ENCODE measurements around the gene LIN52. TPM values are rescaled to one million over a fixed set of nuclear protein-coding genes. Genes with fewer than 3 reads are reported as not detected.

Gene LIN52
- polyA plus RNA-seq, 4 donors = 6.1 to 22.1 (median 11.1) TPM

DNA sequence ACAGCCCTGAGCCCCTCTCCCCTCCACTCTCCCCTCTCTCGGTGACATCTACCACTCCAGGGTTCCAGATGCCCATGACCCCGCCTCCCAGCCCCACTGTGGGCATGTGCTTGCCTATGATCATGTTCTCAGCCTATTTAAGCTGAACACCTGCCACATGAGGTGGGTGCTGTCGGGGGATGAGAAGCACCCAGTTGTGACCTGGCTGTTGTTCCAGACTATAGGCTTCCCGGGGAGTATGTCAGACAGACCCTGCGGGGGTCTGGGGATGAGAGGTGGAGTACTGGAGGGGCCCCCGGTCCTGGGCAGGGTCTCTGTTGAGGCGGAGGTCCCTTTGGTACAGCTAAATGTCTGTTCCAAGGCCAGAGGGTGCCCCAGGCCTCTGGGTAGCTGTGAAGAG, 160.5 kb downstream of the LIN52 start:
- FAIRE-seq = no peak
- WGBS, 3 donors = 46 to 72% (median 60%) methylated on average over 7 of the region's 7 CpGs

DNA sequence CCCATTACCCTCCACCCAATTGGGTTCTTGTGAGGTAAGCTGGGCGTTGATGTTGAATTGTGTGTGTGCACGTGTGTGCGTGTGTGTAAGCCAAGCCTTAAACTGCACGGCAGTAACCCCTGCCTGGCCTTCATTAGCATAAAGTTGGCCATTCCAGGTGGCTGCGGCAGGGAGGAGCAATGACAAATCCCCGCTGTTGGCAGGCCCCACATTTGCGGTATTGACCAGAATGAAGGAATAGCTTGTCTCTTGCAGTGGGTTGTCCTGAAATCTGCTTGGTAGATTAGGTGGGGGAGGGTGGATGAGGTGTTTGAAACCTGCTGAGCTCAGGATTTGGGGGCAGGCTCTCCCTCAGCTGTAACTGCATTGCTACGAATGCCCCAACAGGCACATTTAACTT, 161.8 kb downstream of the LIN52 start:
- Histone ChIP-seq H3K4me3 (ENCODE audit: low read depth in 1 of 3, low read length in 3 of 3) (no peak overlapping the region), H3K27me3 (ENCODE audit: control insufficient read depth in 3 of 3, insufficient read depth in 3 of 3, low read length in 3 of 3) (peaks cover 0 to 80% (median 33%) of the 10 kb centered on the region in 3 donors), H3K4me1 (ENCODE audit: control insufficient read depth in 3 of 3, insufficient read depth in 2 of 3, low read depth in 1 of 3, low read length in 2 of 3) (no peaks in the 10 kb centered on the region), H3K9me3 (ENCODE audit: control insufficient read depth in 2 of 2, insufficient read depth in 1 of 2, low read depth in 1 of 2, low read length in 1 of 2) (no peaks in the 10 kb centered on the region), H3K36me3 (ENCODE audit: control insufficient read depth in 3 of 3, insufficient read depth in 2 of 3, low read depth in 1 of 3, low read length in 3 of 3) (no peaks in the 10 kb centered on the region), H3K27ac (ENCODE audit: low read depth in 1 of 3, low read length in 2 of 3) (no peak overlapping the region)
- no peak for DNase-seq
- WGBS, 3 donors = 50 to 71% (median 64%) methylated on average over 8 of the region's 8 CpGs
- no peak for FAIRE-seq

More for the DNA sequence above, 160.5 kb downstream of the LIN52 start:
- DNase-seq = no peak
- H3K4me1 ChIP-seq (ENCODE audit: control insufficient read depth in 3 of 3, insufficient read depth in 2 of 3, low read depth in 1 of 3, low read length in 2 of 3) = peaks cover 0 to 11% (median 0%) of the 10 kb centered on the region in 3 donors
- no peak overlapping the region for H3K4me3 ChIP-seq (ENCODE audit: low read depth in 1 of 3, low read length in 3 of 3)
- no peaks in the 10 kb centered on the region for H3K36me3 ChIP-seq (ENCODE audit: control insufficient read depth in 3 of 3, insufficient read depth in 2 of 3, low read depth in 1 of 3, low read length in 3 of 3)
- peaks cover 0 to 2% of the 10 kb centered on the region in 2 donors for H3K9me3 ChIP-seq (ENCODE audit: control insufficient read depth in 2 of 2, insufficient read depth in 1 of 2, low read depth in 1 of 2, low read length in 1 of 2)
- H3K27me3 ChIP-seq (ENCODE audit: control insufficient read depth in 3 of 3, insufficient read depth in 3 of 3, low read length in 3 of 3) = peaks cover 4 to 93% (median 42%) of the 10 kb centered on the region in 3 donors
- no peak overlapping the region for H3K27ac ChIP-seq (ENCODE audit: low read depth in 1 of 3, low read length in 2 of 3)

DNA sequence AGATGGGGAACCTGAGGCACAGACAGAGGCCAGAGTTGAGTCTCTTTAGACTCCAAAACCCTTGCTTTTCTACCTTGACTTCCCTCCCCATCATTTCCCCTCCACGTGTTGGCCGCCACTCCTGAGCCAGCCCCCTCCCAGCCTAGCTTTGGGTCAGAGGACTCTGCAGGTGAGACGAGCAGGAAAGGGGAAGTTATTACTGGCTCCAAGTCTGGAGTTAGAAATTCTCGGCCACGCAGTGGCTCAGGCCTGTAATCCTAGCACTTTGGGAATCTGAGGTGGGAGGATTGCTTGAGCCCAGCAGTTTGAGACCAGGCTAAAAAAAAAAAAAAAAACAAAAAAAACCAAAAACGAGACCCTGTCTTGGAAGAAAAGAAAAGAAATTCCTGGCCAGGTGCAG, 163.3 kb downstream of the LIN52 start:
- no peak for FAIRE-seq
- no peaks in the 10 kb centered on the region for H3K9me3 ChIP-seq (ENCODE audit: control insufficient read depth in 2 of 2, insufficient read depth in 1 of 2, low read depth in 1 of 2, low read length in 1 of 2)
- H3K27me3 ChIP-seq (ENCODE audit: control insufficient read depth in 3 of 3, insufficient read depth in 3 of 3, low read length in 3 of 3) = peaks cover 0 to 76% (median 29%) of the 10 kb centered on the region in 3 donors
- 38 to 56% (median 50%) methylated on average over 6 of the region's 6 CpGs for WGBS, 3 donors
- H3K4me3 ChIP-seq (ENCODE audit: low read depth in 1 of 3, low read length in 3 of 3) = no peak overlapping the region
- no peaks in the 10 kb centered on the region for H3K36me3 ChIP-seq (ENCODE audit: control insufficient read depth in 3 of 3, insufficient read depth in 2 of 3, low read depth in 1 of 3, low read length in 3 of 3)
- no peak for DNase-seq
- H3K4me1 ChIP-seq (ENCODE audit: control insufficient read depth in 3 of 3, insufficient read depth in 2 of 3, low read depth in 1 of 3, low read length in 2 of 3) = no peaks in the 10 kb centered on the region
- no peak overlapping the region for H3K27ac ChIP-seq (ENCODE audit: low read depth in 1 of 3, low read length in 2 of 3)

DNA sequence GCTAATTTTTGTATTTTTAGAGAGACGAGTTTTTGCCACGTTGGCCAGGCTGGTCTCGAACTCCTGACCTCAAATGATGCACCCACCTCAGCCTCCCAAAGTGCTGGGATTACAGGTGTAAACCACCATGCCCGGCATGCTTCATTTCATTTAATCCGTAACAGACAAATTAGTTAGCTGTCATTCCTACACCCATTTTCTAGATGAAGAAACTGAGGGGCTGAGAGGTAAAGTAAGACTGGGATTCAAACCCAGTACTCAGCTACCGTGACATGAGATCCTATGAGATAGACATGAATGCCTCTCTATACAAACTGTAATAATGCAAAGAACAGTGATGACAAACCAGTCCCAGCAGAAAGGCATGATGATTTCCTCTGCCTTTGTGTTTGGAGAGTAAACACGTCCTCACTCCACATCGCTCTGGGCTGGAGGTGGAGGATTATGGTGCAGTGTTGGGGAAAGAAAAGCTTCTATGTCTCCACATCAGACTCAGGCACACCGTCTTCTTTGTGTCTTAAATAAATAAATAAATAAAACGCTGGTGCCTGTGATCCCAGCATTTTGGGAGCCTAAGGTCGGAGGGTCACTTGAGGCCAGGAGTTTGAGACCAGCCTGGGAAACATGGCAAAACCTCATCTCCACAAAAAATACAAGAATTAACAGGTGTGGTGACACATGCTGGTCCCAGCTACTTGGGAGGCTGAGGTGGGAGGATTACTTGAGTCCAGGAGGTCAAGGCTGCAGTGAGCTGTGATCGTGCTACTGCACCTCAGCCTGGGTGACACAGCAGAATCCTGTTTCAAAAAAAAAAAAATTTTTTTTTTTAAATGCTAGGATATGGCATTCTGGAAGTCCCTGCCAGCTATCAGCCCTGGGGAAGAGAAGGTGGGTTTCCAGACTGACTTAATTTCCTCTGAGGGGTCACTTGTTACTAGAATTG, 164.9 kb downstream of the LIN52 start:
- Histone ChIP-seq H3K4me1 (ENCODE audit: control insufficient read depth in 3 of 3, insufficient read depth in 2 of 3, low read depth in 1 of 3, low read length in 2 of 3) (no peaks in the 10 kb centered on the region), H3K27ac (ENCODE audit: low read depth in 1 of 3, low read length in 2 of 3) (no peak overlapping the region), H3K4me3 (ENCODE audit: low read depth in 1 of 3, low read length in 3 of 3) (no peak overlapping the region), H3K27me3 (ENCODE audit: control insufficient read depth in 3 of 3, insufficient read depth in 3 of 3, low read length in 3 of 3) (peaks cover 0 to 66% (median 19%) of the 10 kb centered on the region in 3 donors), H3K36me3 (ENCODE audit: control insufficient read depth in 3 of 3, insufficient read depth in 2 of 3, low read depth in 1 of 3, low read length in 3 of 3) (no peaks in the 10 kb centered on the region), H3K9me3 (ENCODE audit: control insufficient read depth in 2 of 2, insufficient read depth in 1 of 2, low read depth in 1 of 2, low read length in 1 of 2) (no peaks in the 10 kb centered on the region)
- FAIRE-seq (no peak), DNase-seq (no peak)
- 58 to 70% (median 62%) methylated on average over 12 of the region's 12 CpGs for WGBS, 3 donors

Other genes starting within 250 kb of the LIN52 start
- 10 to 100 TPM in 3 of 4 donors, 1 to 10 TPM in 1; 8.2 to 15.7 (median 13.4) TPM for gene PTGR2, start 233.1 kb upstream of the LIN52 start, polyA plus RNA-seq
- gene ZNF410, start 198.1 kb upstream of the LIN52 start, polyA plus RNA-seq = 10 to 100 TPM; 30.7 to 50.1 (median 36.7) TPM
- 1 to 10 TPM; 2.0 to 5.1 (median 3.1) TPM for gene FAM161B, start 134.9 kb upstream of the LIN52 start, polyA plus RNA-seq
- 10 to 100 TPM in 3 of 4 donors, 1 to 10 TPM in 1; 10.0 to 23.3 (median 18.8) TPM for gene COQ6, start 134.7 kb upstream of the LIN52 start, polyA plus RNA-seq
- gene ENTPD5, start 65.7 kb upstream of the LIN52 start, polyA plus RNA-seq = 10 to 100 TPM; 17.4 to 85.8 (median 31.1) TPM
- 1 to 10 TPM in 3 of 4 donors, under 1 TPM in 1; 0.89 to 5.1 (median 1.9) TPM for gene BBOF1, start 65.6 kb upstream of the LIN52 start, polyA plus RNA-seq
- gene ALDH6A1, start 503 bp upstream of the LIN52 start, polyA plus RNA-seq = 10 to 100 TPM; 15.8 to 56.4 (median 30.5) TPM
- gene VSX2, start 154.5 kb downstream of the LIN52 start, polyA plus RNA-seq = not detected
- 100 to 1,000 TPM in 1 of 4 donors, 10 to 100 TPM in 3; 31.1 to 138 (median 51.7) TPM for gene ABCD4, start 218.0 kb downstream of the LIN52 start, polyA plus RNA-seq

Data from small intestine (tissue), 7 donors.